ENCODE measurements around the gene KLHL29.

KLHL29 gene

DNA sequence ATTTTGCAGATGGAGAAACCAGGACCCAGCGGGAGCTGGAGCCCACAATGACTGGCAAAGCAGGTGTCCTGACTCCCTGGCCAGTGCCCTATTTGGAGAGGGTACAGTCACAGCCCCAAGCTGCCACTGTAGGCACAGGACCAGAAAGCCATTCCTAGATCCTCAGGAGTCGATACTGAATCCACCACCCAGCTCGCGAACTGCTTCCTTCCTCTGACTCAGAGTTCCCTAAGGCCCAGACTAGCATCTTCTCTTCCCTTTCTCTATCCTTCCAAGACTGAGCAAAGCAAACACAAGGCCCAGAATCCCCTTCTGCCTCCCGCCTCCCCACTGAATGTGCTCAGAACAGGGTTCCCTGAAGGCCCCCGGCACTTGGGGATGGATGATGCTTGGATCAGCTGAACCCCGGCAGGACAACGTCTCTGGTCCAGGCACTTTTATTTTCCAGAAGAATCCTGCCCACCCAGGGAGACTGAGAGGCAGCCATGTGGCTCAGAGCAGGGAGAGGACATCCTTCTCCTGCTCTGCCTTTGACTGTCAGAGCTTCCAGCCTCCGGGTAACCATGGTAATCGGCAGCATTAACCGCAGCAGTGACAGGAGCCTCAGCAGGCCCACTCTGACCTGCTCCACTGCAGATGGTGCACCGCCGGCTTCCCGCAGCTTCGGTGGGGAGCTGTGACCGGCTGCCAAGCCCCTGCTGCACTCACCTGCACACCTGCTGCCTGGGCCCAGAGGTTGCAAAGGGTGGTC is 34.8 kb upstream of the KLHL29 start:
- H3K14ac ChIP-seq (ENCODE audit: low read length), result no peak overlapping the region
- no peaks in the 10 kb centered on the region for H3K27me3 ChIP-seq (ENCODE audit: insufficient read depth, low read length)
- H3K23ac ChIP-seq (ENCODE audit: low read length), result no peak overlapping the region
- no peak overlapping the region for H2BK5ac ChIP-seq (ENCODE audit: low read depth, low read length, poor library complexity)
- no peak overlapping the region for H3K4me2 ChIP-seq (ENCODE audit: low read length)
- H2AK5ac ChIP-seq (ENCODE audit: low read length), result no peak overlapping the region
- H3K4me3 ChIP-seq (ENCODE audit: low read depth, low read length), result no peak overlapping the region
- H3K36me3 ChIP-seq (ENCODE audit: control insufficient read depth in 1 of 2, insufficient read depth in 2 of 2, low read length in 2 of 2), result no peaks in the 10 kb centered on the region
- peaks cover 11 to 12% of the 10 kb centered on the region in 2 experiments for H3K4me1 ChIP-seq (ENCODE audit: control insufficient read depth in 1 of 2, insufficient read depth in 2 of 2, low read length in 2 of 2)
- no peak overlapping the region for H3K4ac ChIP-seq (ENCODE audit: low read depth, low read length)
- H3K9me3 ChIP-seq (ENCODE audit: insufficient read depth, low read depth, low read length), result no peaks in the 10 kb centered on the region
- H3K79me1 ChIP-seq (ENCODE audit: low read length), result peaks cover 11% of the 10 kb centered on the region
- no peak overlapping the region for H2AFZ ChIP-seq (ENCODE audit: insufficient read depth, low read length, poor library complexity)
- H4K12ac ChIP-seq (ENCODE audit: low read depth, low read length), result no peak overlapping the region
- no peak overlapping the region for H4K8ac ChIP-seq (ENCODE audit: low read depth, low read length)
- no peaks in the 10 kb centered on the region for H3K79me2 ChIP-seq (ENCODE audit: control insufficient read depth, insufficient read depth, low read length, poor library complexity)
- no peak overlapping the region for H2BK120ac ChIP-seq (ENCODE audit: insufficient read depth, low read length, poor library complexity)
- H2BK12ac ChIP-seq (ENCODE audit: low read length), result no peak overlapping the region
- no peak overlapping the region for H3K27ac ChIP-seq (ENCODE audit: low read depth, low read length)
- WGBS (ENCODE audit: extremely low coverage, insufficient coverage, insufficient read length), result no CpG with 5 or more reads among the region's 16 CpGs
- H3K9ac ChIP-seq (ENCODE audit: low read length), result no peak overlapping the region
- no peak overlapping the region for H3K18ac ChIP-seq (ENCODE audit: low read length)
- no peak for DNase-seq
- H4K91ac ChIP-seq (ENCODE audit: low read depth, low read length), result no peak overlapping the region

DNA sequence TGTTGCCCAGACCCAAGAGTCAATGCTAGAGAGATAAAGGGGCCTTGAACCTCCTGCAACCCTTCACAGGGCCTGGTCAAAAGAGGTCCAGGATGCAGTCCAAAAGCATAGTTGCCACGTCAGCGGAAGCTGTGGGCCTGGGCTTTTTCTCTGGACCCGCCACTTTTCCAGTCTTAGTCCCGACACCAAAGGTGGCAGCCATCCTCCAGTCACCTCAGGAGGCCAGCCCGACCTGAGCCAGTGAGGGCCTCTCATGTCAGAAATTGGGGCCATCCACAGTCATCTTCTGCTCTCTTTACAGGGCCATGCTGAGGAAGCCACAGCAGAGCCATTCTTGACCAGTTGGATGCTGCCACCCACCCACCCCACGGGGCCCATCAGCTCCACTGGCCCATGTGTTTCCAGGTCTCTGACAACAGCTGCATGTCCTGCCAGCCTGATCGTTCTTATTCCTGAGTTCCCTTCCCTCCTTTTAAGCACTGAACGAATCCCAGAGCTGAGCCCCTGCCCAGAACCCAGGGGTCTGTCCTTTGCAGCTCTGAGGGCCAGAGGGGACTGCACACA is 34.1 kb upstream of the KLHL29 start:
- Histone ChIP-seq H2BK120ac (ENCODE audit: insufficient read depth, low read length, poor library complexity) (peak overlapping the region; percentile 20), H4K8ac (ENCODE audit: low read depth, low read length) (peak overlapping the region; percentile 81), H3K36me3 (ENCODE audit: control insufficient read depth in 1 of 2, insufficient read depth in 2 of 2, low read length in 2 of 2) (no peaks in the 10 kb centered on the region), H3K4me3 (ENCODE audit: low read depth, low read length) (no peak overlapping the region), H3K4ac (ENCODE audit: low read depth, low read length) (peak overlapping the region; percentile 13), H4K91ac (ENCODE audit: low read depth, low read length) (peak overlapping the region; percentile 79), H3K18ac (ENCODE audit: low read length) (peak overlapping the region; percentile 47), H3K4me2 (ENCODE audit: low read length) (peak overlapping the region; percentile 28), H2BK12ac (ENCODE audit: low read length) (peak overlapping the region; percentile 67), H2AFZ (ENCODE audit: insufficient read depth, low read length, poor library complexity) (peak overlapping the region; percentile 82), H2AK5ac (ENCODE audit: low read length) (peak overlapping the region; percentile 45), H3K23ac (ENCODE audit: low read length) (no peak overlapping the region), H3K27me3 (ENCODE audit: insufficient read depth, low read length) (no peaks in the 10 kb centered on the region), H3K4me1 (ENCODE audit: control insufficient read depth in 1 of 2, insufficient read depth in 2 of 2, low read length in 2 of 2) (peaks cover 11 to 12% of the 10 kb centered on the region in 2 experiments), H3K14ac (ENCODE audit: low read length) (peak overlapping the region; percentile 60), H2BK5ac (ENCODE audit: low read depth, low read length, poor library complexity) (peak overlapping the region; percentile 62), H4K12ac (ENCODE audit: low read depth, low read length) (no peak overlapping the region), H3K79me1 (ENCODE audit: low read length) (peaks cover 11% of the 10 kb centered on the region), H3K27ac (ENCODE audit: low read depth, low read length) (peak overlapping the region; percentile 63), H3K9ac (ENCODE audit: low read length) (no peak overlapping the region), H3K79me2 (ENCODE audit: control insufficient read depth, insufficient read depth, low read length, poor library complexity) (no peaks in the 10 kb centered on the region), H3K9me3 (ENCODE audit: insufficient read depth, low read depth, low read length) (no peaks in the 10 kb centered on the region)
- WGBS (ENCODE audit: extremely low coverage, insufficient coverage, insufficient read length), result no CpG with 5 or more reads among the region's 8 CpGs
- DNase-seq, result no peak

DNA sequence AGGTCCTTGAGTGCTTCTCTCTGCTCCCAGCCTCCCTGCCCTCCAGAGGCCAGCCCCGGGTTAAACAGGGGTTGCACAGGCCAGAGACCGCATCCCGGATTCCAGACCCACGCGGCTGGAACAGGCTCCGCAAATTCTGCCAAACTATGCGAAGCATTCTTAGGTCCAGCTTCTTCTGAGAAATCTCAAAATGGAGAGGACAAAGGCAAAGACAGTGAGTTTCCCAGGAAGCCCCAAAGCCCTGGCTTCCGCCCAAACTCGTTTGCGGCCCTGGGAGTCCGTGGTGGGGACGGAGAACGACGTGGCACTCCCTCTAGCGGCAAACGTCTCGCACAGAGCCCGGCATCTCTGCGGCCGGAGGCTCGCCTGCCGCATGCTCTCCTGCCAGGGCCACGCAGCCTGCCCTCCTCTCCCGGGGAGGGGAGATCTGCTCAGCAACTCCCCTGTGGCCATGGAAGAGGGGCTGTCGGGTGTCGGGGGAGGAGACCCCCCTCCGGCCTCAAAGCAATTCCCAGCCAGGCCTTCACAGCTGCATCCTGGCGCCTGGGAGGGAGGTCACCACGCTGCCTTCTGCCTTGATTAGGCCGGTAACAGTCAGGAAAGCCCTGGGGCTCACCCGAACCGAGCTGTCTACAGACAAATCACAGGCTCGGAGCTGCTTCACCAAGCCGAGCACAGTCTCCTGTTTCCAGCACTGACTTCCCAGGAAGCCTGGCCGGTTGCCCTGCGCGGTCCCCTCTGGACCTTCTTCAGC is 33.4 kb upstream of the KLHL29 start:
- Histone ChIP-seq H4K12ac (ENCODE audit: low read depth, low read length) (no peak overlapping the region), H2BK120ac (ENCODE audit: insufficient read depth, low read length, poor library complexity) (peak overlapping the region; percentile 74), H2BK5ac (ENCODE audit: low read depth, low read length, poor library complexity) (peak overlapping the region; percentile 74), H2AK5ac (ENCODE audit: low read length) (no peak overlapping the region), H3K79me1 (ENCODE audit: low read length) (peaks cover 11% of the 10 kb centered on the region), H4K91ac (ENCODE audit: low read depth, low read length) (peak overlapping the region; percentile 82), H3K14ac (ENCODE audit: low read length) (peak overlapping the region; percentile 30), H2BK12ac (ENCODE audit: low read length) (peak overlapping the region; percentile 67), H3K23ac (ENCODE audit: low read length) (no peak overlapping the region), H3K27ac (ENCODE audit: low read depth, low read length) (peak overlapping the region; percentile 63), H3K79me2 (ENCODE audit: control insufficient read depth, insufficient read depth, low read length, poor library complexity) (no peaks in the 10 kb centered on the region), H3K18ac (ENCODE audit: low read length) (no peak overlapping the region), H3K4ac (ENCODE audit: low read depth, low read length) (peak overlapping the region; percentile 29), H3K9me3 (ENCODE audit: insufficient read depth, low read depth, low read length) (no peaks in the 10 kb centered on the region), H4K8ac (ENCODE audit: low read depth, low read length) (peak overlapping the region; percentile 81), H3K4me2 (ENCODE audit: low read length) (peak overlapping the region; percentile 38), H2AFZ (ENCODE audit: insufficient read depth, low read length, poor library complexity) (peak overlapping the region; percentile 82), H3K27me3 (ENCODE audit: insufficient read depth, low read length) (no peaks in the 10 kb centered on the region), H3K4me1 (ENCODE audit: control insufficient read depth in 1 of 2, insufficient read depth in 2 of 2, low read length in 2 of 2) (peaks cover 11 to 12% of the 10 kb centered on the region in 2 experiments), H3K4me3 (ENCODE audit: low read depth, low read length) (no peak overlapping the region), H3K9ac (ENCODE audit: low read length) (no peak overlapping the region), H3K36me3 (ENCODE audit: control insufficient read depth in 1 of 2, insufficient read depth in 2 of 2, low read length in 2 of 2) (no peaks in the 10 kb centered on the region)
- DNase-seq, result peak; percentile 55 to 86
- no CpG with 5 or more reads among the region's 37 CpGs for whole genome bisulfite sequencing (ENCODE audit: extremely low coverage, insufficient coverage, insufficient read length)

DNA sequence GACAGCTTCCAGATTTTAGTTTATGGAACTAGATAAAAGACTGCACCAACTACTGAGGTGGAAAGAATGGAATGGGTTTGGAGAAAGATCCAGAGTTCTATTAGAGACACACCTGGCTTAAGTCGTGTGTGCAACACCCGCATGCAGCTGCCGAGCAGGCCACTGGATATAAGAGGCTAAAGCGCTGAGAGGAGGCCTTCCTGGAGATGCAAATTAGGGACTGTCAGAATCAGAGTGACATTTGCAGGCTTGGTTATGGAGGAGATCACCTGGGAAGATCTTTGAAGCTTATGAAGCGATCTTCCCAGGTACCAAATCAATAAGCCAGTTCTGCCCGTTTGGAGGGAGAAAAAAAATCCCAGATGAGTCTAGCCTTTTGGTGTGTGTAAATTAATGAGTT is 30.4 kb upstream of the KLHL29 start:
- Histone ChIP-seq H3K79me1 (ENCODE audit: low read length) (peaks cover 11% of the 10 kb centered on the region), H2AK5ac (ENCODE audit: low read length) (no peak overlapping the region), H2BK12ac (ENCODE audit: low read length) (no peak overlapping the region), H2AFZ (ENCODE audit: insufficient read depth, low read length, poor library complexity) (no peak overlapping the region), H2BK5ac (ENCODE audit: low read depth, low read length, poor library complexity) (no peak overlapping the region), H3K27ac (ENCODE audit: low read depth, low read length) (no peak overlapping the region), H4K8ac (ENCODE audit: low read depth, low read length) (no peak overlapping the region), H3K4me3 (ENCODE audit: low read depth, low read length) (no peak overlapping the region), H3K27me3 (ENCODE audit: insufficient read depth, low read length) (no peaks in the 10 kb centered on the region), H3K4me1 (ENCODE audit: control insufficient read depth in 1 of 2, insufficient read depth in 2 of 2, low read length in 2 of 2) (peaks cover 11 to 12% of the 10 kb centered on the region in 2 experiments), H3K4me2 (ENCODE audit: low read length) (no peak overlapping the region), H2BK120ac (ENCODE audit: insufficient read depth, low read length, poor library complexity) (no peak overlapping the region), H3K9ac (ENCODE audit: low read length) (no peak overlapping the region), H4K91ac (ENCODE audit: low read depth, low read length) (no peak overlapping the region), H3K36me3 (ENCODE audit: control insufficient read depth in 1 of 2, insufficient read depth in 2 of 2, low read length in 2 of 2) (no peaks in the 10 kb centered on the region), H4K12ac (ENCODE audit: low read depth, low read length) (no peak overlapping the region), H3K79me2 (ENCODE audit: control insufficient read depth, insufficient read depth, low read length, poor library complexity) (no peaks in the 10 kb centered on the region), H3K9me3 (ENCODE audit: insufficient read depth, low read depth, low read length) (no peaks in the 10 kb centered on the region), H3K14ac (ENCODE audit: low read length) (no peak overlapping the region), H3K18ac (ENCODE audit: low read length) (no peak overlapping the region), H3K4ac (ENCODE audit: low read depth, low read length) (no peak overlapping the region), H3K23ac (ENCODE audit: low read length) (no peak overlapping the region)
- DNase-seq, result no peak
- no CpG with 5 or more reads among the region's 6 CpGs for WGBS (ENCODE audit: extremely low coverage, insufficient coverage, insufficient read length)
